Activated gamma-delta T cell treated with anti-CD3 and anti-CD28 coated beads, Interleukin-2, amount 50 U/mL, for 16 hours (primary cell): ENCODE measurements around the gene ARHGEF6.
"Not testable (repeated sequence)": the region's sequence is repeated elsewhere in the genome, so short reads cannot be mapped to it uniquely, and the experiment has no call there.

Experiments used
- DNase-seq: peaks from one replicate; pipeline ENCODE4 v3.0.0-alpha.2; 2020; ENCODE audit warnings: low read depth

ARHGEF6 gene

GRCh38 chrX:136780763-136781162 lies at the start of gene ARHGEF6:
Gene ARHGEF6 (minus strand): TSS chrX:136780932. CDS start chrX:136780882, 50 bp downstream.
- no peak for DNase-seq

GRCh38 chrX:136829413-136829812 lies 48.7 kb upstream of the ARHGEF6 start:
- DNase-seq = no peak

GRCh38 chrX:136828830-136829229 lies 48.1 kb upstream of the ARHGEF6 start:
- no peak for DNase-seq

GRCh38 chrX:136827026-136827425 lies 46.3 kb upstream of the ARHGEF6 start:
- no peak for DNase-seq

GRCh38 chrX:136825771-136826170 lies 45.0 kb upstream of the ARHGEF6 start:
- no peak for DNase-seq

GRCh38 chrX:136823175-136823574 lies 42.4 kb upstream of the ARHGEF6 start:
- no peak for DNase-seq

- no peak for DNase-seq
Observed at GRCh38 chrX:136822337-136823095, 41.8 kb upstream of the ARHGEF6 start.

- DNase-seq = not testable (repeated sequence)
Observed at GRCh38 chrX:136819756-136820155, 39.0 kb upstream of the ARHGEF6 start.

GRCh38 chrX:136819031-136819703 lies 38.4 kb upstream of the ARHGEF6 start:
- no peak for DNase-seq

- DNase-seq = no peak
Observed at GRCh38 chrX:136816975-136817374, 36.2 kb upstream of the ARHGEF6 start.

- DNase-seq = no peak
Observed at GRCh38 chrX:136814847-136815750, 34.4 kb upstream of the ARHGEF6 start.

GRCh38 chrX:136812286-136812685 lies 31.6 kb upstream of the ARHGEF6 start:
- no peak for DNase-seq

- no peak for DNase-seq
Observed at GRCh38 chrX:136810493-136810892, 29.8 kb upstream of the ARHGEF6 start.

GRCh38 chrX:136806891-136807410 lies 26.2 kb upstream of the ARHGEF6 start:
- DNase-seq = no peak

- DNase-seq = no peak
Observed at GRCh38 chrX:136802515-136802914, 21.8 kb upstream of the ARHGEF6 start.

- DNase-seq = no peak
Observed at GRCh38 chrX:136797787-136798186, 17.1 kb upstream of the ARHGEF6 start.

GRCh38 chrX:136795132-136795531 lies 14.4 kb upstream of the ARHGEF6 start:
- DNase-seq = not testable (repeated sequence)

- not testable (repeated sequence) for DNase-seq
Observed at GRCh38 chrX:136794660-136795059, 13.9 kb upstream of the ARHGEF6 start.

- no peak for DNase-seq
Observed at GRCh38 chrX:136794080-136794479, 13.3 kb upstream of the ARHGEF6 start.

- DNase-seq = no peak
Observed at GRCh38 chrX:136789856-136790255, 9.1 kb upstream of the ARHGEF6 start.

- DNase-seq = no peak
Observed at GRCh38 chrX:136784231-136784630, 3.5 kb upstream of the ARHGEF6 start.

GRCh38 chrX:136783159-136783558 lies 2.4 kb upstream of the ARHGEF6 start:
- no peak for DNase-seq
